HL-60 (cell line): ENCODE data around the gene RNF166.

Experiments
- DNase-seq, 2 experiments: peaks; one replicate each; pipeline ENCODE4 v3.0.0-alpha.2; 2010 to 2020; ENCODE audit warnings: low read depth in 1 of 2, low spot score in 1 of 2
- H3K27ac ChIP-seq: fragments of 250-450 bp; sonication (Bioruptor Pico); replicated peaks from 2 replicates; pipeline ENCODE4 v1.5.1; 2020; ENCODE audit warnings: mild to moderate bottlenecking, moderate library complexity
- H3K27me3 ChIP-seq: fragments of 250-450 bp; sonication (Bioruptor Pico); 2 replicates; pipeline ENCODE4 v1.5.1; 2021; ENCODE audit warnings: mild to moderate bottlenecking, moderate library complexity; ENCODE audit not compliant: insufficient read depth, poor library complexity, severe bottlenecking
- H3K4me3 ChIP-seq: replicated peaks from 2 replicates; pipeline ENCODE4 v1.5.1; 2011; ENCODE audit warnings: mild to moderate bottlenecking, control low read depth, low read length; ENCODE audit not compliant: insufficient read depth
- GABPA ChIP-seq: IDR thresholded peaks from 2 replicates; pipeline ENCODE4 v1.6.1; 2012; ENCODE audit warnings: low read depth
- POLR2AphosphoS5 ChIP-seq: IDR thresholded peaks from 2 replicates; pipeline ENCODE4 v1.6.1; 2012; ENCODE audit warnings: low read depth
- REST ChIP-seq: IDR thresholded peaks from 2 replicates; pipeline ENCODE4 v1.6.1; 2012; ENCODE audit warnings: low read depth; ENCODE audit not compliant: insufficient replicate concordance
- SPI1 ChIP-seq: IDR thresholded peaks from 2 replicates; pipeline ENCODE4 v1.6.1; 2012; ENCODE audit warnings: low read depth, mild to moderate bottlenecking, borderline replicate concordance
- TF ChIP-seq, protein P1 (sequence below): IDR thresholded peaks from one replicate; pipeline ENCODE4 v1.5.1; 2011; ENCODE audit warnings: low read length, control low read depth, inconsistent platforms; ENCODE audit not compliant: insufficient read depth

RNF166 gene

GRCh38 chr16:88750854-88751253 lies 44.6 kb upstream of the RNF166 start:
- no peak for DNase-seq
- Histone ChIP-seq H3K27ac (no peak overlapping the region), H3K27me3 (no peaks in the 10 kb centered on the region), H3K4me3 (no peak overlapping the region)
- TF ChIP-seq REST, result no peak
- no peak for TF ChIP-seq SPI1
- TF ChIP-seq, protein P1, sequence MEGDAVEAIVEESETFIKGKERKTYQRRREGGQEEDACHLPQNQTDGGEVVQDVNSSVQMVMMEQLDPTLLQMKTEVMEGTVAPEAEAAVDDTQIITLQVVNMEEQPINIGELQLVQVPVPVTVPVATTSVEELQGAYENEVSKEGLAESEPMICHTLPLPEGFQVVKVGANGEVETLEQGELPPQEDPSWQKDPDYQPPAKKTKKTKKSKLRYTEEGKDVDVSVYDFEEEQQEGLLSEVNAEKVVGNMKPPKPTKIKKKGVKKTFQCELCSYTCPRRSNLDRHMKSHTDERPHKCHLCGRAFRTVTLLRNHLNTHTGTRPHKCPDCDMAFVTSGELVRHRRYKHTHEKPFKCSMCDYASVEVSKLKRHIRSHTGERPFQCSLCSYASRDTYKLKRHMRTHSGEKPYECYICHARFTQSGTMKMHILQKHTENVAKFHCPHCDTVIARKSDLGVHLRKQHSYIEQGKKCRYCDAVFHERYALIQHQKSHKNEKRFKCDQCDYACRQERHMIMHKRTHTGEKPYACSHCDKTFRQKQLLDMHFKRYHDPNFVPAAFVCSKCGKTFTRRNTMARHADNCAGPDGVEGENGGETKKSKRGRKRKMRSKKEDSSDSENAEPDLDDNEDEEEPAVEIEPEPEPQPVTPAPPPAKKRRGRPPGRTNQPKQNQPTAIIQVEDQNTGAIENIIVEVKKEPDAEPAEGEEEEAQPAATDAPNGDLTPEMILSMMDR, result no peak
- TF ChIP-seq GABPA, result no peak

- no peak overlapping the region for H3K27ac ChIP-seq
- no peak for TF ChIP-seq REST
- no peak for TF ChIP-seq POLR2AphosphoS5
- TF ChIP-seq, protein P1, result no peak
- no peak for TF ChIP-seq SPI1
- TF ChIP-seq GABPA, result no peak
- H3K4me3 ChIP-seq, result no peak overlapping the region
- DNase-seq, result no peak
- H3K27me3 ChIP-seq, result no peaks in the 10 kb centered on the region
These were observed 43.1 kb upstream of the RNF166 start for GRCh38 chr16:88749358-88749757.

DNA sequence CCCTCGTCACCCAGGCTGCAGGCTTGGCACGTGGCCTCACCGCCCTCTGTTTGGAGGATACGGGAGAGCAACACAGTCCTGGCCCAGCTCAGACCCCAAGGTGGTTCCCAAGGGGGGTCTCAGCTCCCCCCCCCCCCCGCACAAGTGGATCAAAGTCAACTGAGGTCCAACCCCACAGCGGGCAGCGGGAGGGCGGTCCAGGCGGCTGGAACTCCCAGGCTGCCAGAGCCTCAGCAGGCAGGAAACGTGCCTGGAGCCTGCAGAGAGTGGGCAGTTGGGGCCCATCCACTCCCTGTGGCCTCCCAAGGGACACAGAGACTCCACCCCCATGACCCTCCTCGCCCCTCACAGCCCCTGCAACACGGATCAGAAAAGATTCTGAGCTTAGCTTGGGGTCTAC lies 42.2 kb upstream of the RNF166 start:
- H3K4me3 ChIP-seq, result no peak overlapping the region
- no peaks in the 10 kb centered on the region for H3K27me3 ChIP-seq
- TF ChIP-seq POLR2AphosphoS5 (no peak), REST (no peak), SPI1 (no peak), GABPA (no peak)
- TF ChIP-seq, protein P1, result no peak
- DNase-seq, result no peak
- H3K27ac ChIP-seq, result no peak overlapping the region
